B cell (primary cell): Measurements from ENCODE around the gene SLC38A10. TPM values are rescaled to one million over a fixed set of nuclear protein-coding genes. Genes with fewer than 3 reads are reported as not detected.

Source experiments
- ATAC-seq: fragments of 200-7000 bp; cut with Tn5 transposase; one replicate; pipeline ENCODE4 v1.10.0; 2021; ENCODE audit warnings: low read depth, mild to moderate bottlenecking, moderate number of reproducible peaks, moderate library complexity
- CTCF ChIA-PET: fragments of 350-600 bp; sonication (Branson Sonifier 250); formaldehyde crosslinking; loops from one replicate; lab custom pipeline; 2021; ENCODE audit warnings: antibody characterized with exemption, inconsistent platforms; lab: Charles Lee
- POLR2A ChIA-PET: fragments of 350-600 bp; sonication (Branson Sonifier 250); formaldehyde crosslinking; loops from one replicate; lab custom pipeline; 2021; ENCODE audit warnings: antibody characterized with exemption; lab: Charles Lee
- DNase-seq: peaks from one replicate; pipeline ENCODE4 v3.0.0; 2013
- H2AFZ ChIP-seq: 2 replicates; pipeline ENCODE4 v1.6.1; 2012; ENCODE audit warnings: mild to moderate bottlenecking, low read depth, low read length; ENCODE audit not compliant: insufficient read depth, poor library complexity, severe bottlenecking
- H3K27ac ChIP-seq, 2 donors: 1 replicate in 1 of 2; 2 replicates in 1 of 2; pipeline ENCODE4 v1.5.1; 2012 to 2013; ENCODE audit warnings: low read length in 2 of 2, mild to moderate bottlenecking in 2 of 2, moderate library complexity in 1 of 2
- H3K27me3 ChIP-seq, 4 experiments: fragments of 200-600 bp in 1 of 4; sonication (generic) in 1 of 4; replicated peaks in 1 of 4; 1 replicate in 2 of 4; 2 replicates in 2 of 4; pipeline versions ENCODE4 v1.6.1 to v1.7.0; 2013 to 2016; ENCODE audit warnings: low read length in 3 of 4, mild to moderate bottlenecking in 2 of 4, mixed read lengths in 1 of 4, moderate library complexity in 1 of 4; ENCODE audit not compliant: insufficient read depth in 4 of 4, control insufficient read depth in 3 of 4; ENCODE audit errors: control extremely low read depth in 1 of 4
- H3K36me3 ChIP-seq, 2 experiments: replicated peaks in 1 of 2; 1 replicate in 1 of 2; 2 replicates in 1 of 2; pipeline versions ENCODE4 v1.6.1 to v1.7.1; 2013; ENCODE audit warnings: low read length in 1 of 2; ENCODE audit not compliant: insufficient read depth in 2 of 2, control insufficient read depth in 1 of 2; ENCODE audit errors: control extremely low read depth in 1 of 2, extremely low read depth in 1 of 2
- H3K4me1 ChIP-seq, 2 donors: fragments of 200-600 bp in 1 of 2; sonication (generic) in 1 of 2; 1 replicate in 1 of 2; 2 replicates in 1 of 2; pipeline versions ENCODE4 v1.5.1 to v1.6.1; 2013 to 2017; ENCODE audit warnings: low read length in 2 of 2; ENCODE audit not compliant: control insufficient read depth in 2 of 2, insufficient read depth in 2 of 2
- H3K4me2 ChIP-seq: replicated peaks from 2 replicates; pipeline ENCODE3; 2012; ENCODE audit warnings: mild to moderate bottlenecking, low read depth, low read length; ENCODE audit not compliant: poor library complexity, severe bottlenecking
- H3K4me3 ChIP-seq, 5 experiments: fragments of 200-600 bp in 1 of 5; sonication (generic) in 1 of 5; 1 replicate in 3 of 5; 2 replicates in 2 of 5; pipeline versions ENCODE4 v1.5.1 to v1.7.0; 2011 to 2016; ENCODE audit warnings: low read length in 4 of 5, mild to moderate bottlenecking in 4 of 5, low read depth in 2 of 5, control low read depth in 1 of 5, moderate library complexity in 1 of 5; ENCODE audit not compliant: insufficient read depth in 1 of 5; ENCODE audit errors: control extremely low read depth in 1 of 5, extremely low read depth in 1 of 5
- H3K79me2 ChIP-seq: fragments of 200-600 bp; sonication (generic); one replicate; pipeline ENCODE4 v1.6.0; 2016; ENCODE audit warnings: low read length; ENCODE audit not compliant: control insufficient read depth, insufficient read depth
- H3K9ac ChIP-seq: fragments of 200-600 bp; sonication (generic); 2 replicates; pipeline ENCODE4 v1.6.1; 2017; ENCODE audit warnings: mild to moderate bottlenecking, low read length, moderate library complexity
- H3K9me3 ChIP-seq, 3 donors: one replicate each; pipeline versions ENCODE4 v1.6.1 to v1.7.1; 2013; ENCODE audit warnings: low read length in 2 of 3; ENCODE audit not compliant: control insufficient read depth in 2 of 3, insufficient read depth in 1 of 3; ENCODE audit errors: control extremely low read depth in 1 of 3
- H4K20me1 ChIP-seq: 2 replicates; pipeline ENCODE4 v1.6.0; 2012; ENCODE audit warnings: mild to moderate bottlenecking, low read length; ENCODE audit not compliant: insufficient read depth, control insufficient read depth, poor library complexity, severe bottlenecking
- H3K27ac Mint-ChIP-seq: one replicate; pipeline ENCODE4 v1.8.0; 2021; ENCODE audit warnings: mixed read lengths
- H3K27me3 Mint-ChIP-seq: one replicate; pipeline ENCODE4 v1.8.0; 2021; ENCODE audit warnings: mixed read lengths
- H3K4me1 Mint-ChIP-seq: one replicate; pipeline ENCODE4 v1.8.0; 2021; ENCODE audit warnings: mixed read lengths
- H3K4me3 Mint-ChIP-seq: one replicate; pipeline ENCODE4 v1.8.0; 2021; ENCODE audit warnings: mixed read lengths
- H3K9me3 Mint-ChIP-seq: one replicate; pipeline ENCODE4 v1.8.0; 2022; ENCODE audit warnings: mixed read lengths; ENCODE audit not compliant: insufficient read depth
- EZH2 ChIP-seq: IDR thresholded peaks from 2 replicates; pipeline ENCODE4 v1.6.1; 2012; ENCODE audit warnings: borderline replicate concordance, low read depth, mild to moderate bottlenecking, moderate library complexity, low read length; ENCODE audit not compliant: insufficient read depth, poor library complexity, severe bottlenecking
- WGBS: methylation state at CpG from one replicate; pipeline ENCODE4 v1.1.5; 2013; ENCODE audit warnings: missing lambda C conversion rate; ENCODE audit not compliant: insufficient coverage; 5-methylcytosine and 5-hydroxymethylcytosine counted together
- intact Hi-C: fragments of 100-400 bp; cut with micrococcal nuclease; formaldehyde crosslinking; loops from one replicate; pipeline ENCODE4 v1.10.0; 2022
- polyA plus RNA-seq: library from polyadenylated mRNA; depleted of rRNA; stranded (reverse); fragments of >200 nt; gene quantifications from 2 replicates; pipeline ENCODE4 v1.2.3, GENCODE V29; 2012
- total RNA-seq, 2 donors: library from RNA; stranded (reverse); fragments of 120-200 nt in 1 of 2; gene quantifications; 1 replicate in 1 of 2; 2 replicates in 1 of 2; pipeline versions ENCODE4 v1.2.3 to v1.2.4, GENCODE V29; 2013 to 2022
- TF ChIP-seq, protein P1 (sequence below): fragments of 200-600 bp; IDR thresholded peaks from one replicate; pipeline ENCODE4 v1.8.0; 2022; ENCODE audit warnings: antibody characterized with exemption, mild to moderate bottlenecking

Gene SLC38A10
- total and polyA plus RNA-seq, 2 donors (not counting 1 experiment from before 2014, with no cell fraction given) = 76.1 to 104 TPM

DNA sequence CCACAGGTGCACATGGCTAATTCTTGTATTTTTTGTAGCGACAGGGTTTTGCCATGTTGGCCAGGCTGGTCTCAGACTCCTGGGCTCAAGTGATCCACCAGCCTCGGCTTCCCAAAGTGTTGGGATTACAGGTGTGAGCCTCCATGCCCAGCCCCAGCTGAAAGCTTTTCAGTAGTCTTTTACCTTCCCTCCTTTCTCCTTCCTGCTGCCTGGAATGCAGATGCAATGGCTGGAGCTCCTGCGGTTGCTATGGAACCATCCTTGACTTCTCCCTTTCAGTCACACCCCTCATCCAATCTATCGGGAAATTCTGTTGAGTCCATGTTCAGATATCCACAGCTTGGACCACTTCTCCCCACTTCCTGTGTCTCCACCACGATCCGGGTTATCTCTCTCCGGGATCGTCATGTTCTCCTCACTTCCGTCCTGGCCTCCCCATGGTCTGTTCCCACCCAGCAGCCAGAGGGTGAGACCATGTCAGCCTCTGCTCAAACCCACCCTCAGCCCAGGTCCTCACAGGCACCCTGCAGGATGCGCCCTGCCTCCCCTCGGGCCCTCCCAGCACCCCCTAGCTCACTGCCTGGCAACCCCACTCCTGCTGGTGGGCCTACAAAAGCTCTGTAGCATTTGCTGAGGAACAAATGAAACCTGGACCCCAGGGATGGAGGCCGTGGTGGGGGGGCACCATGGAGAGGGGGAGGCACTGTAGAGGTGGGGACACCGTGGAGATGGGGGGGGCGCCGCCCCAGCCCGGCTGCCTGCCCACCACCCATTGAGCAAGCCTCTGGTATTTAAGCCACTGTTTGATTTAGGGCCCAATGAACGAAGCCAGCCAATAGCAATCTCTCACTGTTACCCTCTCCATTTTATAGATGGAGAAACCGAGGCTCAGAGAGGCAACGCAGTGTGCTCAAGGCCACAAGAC, 12.8 kb upstream of the SLC38A10 start:
- H3K27ac ChIP-seq = no peak overlapping the region
- peaks cover 6 to 8% of the 10 kb centered on the region in 2 donors for H3K4me1 ChIP-seq
- ATAC-seq = no peak
- no peak overlapping the region for H3K27ac Mint-ChIP-seq
- CTCF ChIA-PET = no interaction called here
- DNase-seq = no peak
- no peaks in the 10 kb centered on the region for H3K79me2 ChIP-seq
- intact Hi-C loops = no loop called here
- TF ChIP-seq EZH2 = no peak
- TF ChIP-seq, protein P1, sequence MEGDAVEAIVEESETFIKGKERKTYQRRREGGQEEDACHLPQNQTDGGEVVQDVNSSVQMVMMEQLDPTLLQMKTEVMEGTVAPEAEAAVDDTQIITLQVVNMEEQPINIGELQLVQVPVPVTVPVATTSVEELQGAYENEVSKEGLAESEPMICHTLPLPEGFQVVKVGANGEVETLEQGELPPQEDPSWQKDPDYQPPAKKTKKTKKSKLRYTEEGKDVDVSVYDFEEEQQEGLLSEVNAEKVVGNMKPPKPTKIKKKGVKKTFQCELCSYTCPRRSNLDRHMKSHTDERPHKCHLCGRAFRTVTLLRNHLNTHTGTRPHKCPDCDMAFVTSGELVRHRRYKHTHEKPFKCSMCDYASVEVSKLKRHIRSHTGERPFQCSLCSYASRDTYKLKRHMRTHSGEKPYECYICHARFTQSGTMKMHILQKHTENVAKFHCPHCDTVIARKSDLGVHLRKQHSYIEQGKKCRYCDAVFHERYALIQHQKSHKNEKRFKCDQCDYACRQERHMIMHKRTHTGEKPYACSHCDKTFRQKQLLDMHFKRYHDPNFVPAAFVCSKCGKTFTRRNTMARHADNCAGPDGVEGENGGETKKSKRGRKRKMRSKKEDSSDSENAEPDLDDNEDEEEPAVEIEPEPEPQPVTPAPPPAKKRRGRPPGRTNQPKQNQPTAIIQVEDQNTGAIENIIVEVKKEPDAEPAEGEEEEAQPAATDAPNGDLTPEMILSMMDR = no peak
- no peaks in the 10 kb centered on the region for H3K36me3 ChIP-seq
- H3K4me1 Mint-ChIP-seq = peaks cover 7% of the 10 kb centered on the region
- no peak overlapping the region for H2AFZ ChIP-seq
- no peaks in the 10 kb centered on the region for H4K20me1 ChIP-seq
- no peak overlapping the region for H3K9ac ChIP-seq
- POLR2A ChIA-PET = no interaction called here
- H3K4me3 Mint-ChIP-seq = no peak overlapping the region
- H3K27me3 ChIP-seq = peaks cover 0 to 11% (median 4%) of the 10 kb centered on the region in 4 experiments
- H3K9me3 ChIP-seq = no peaks in the 10 kb centered on the region
- H3K4me2 ChIP-seq = no peak overlapping the region
- no peak overlapping the region for H3K4me3 ChIP-seq
- no peaks in the 10 kb centered on the region for H3K9me3 Mint-ChIP-seq
- WGBS = 89% methylated on average over 14 of the region's 19 CpGs
- H3K27me3 Mint-ChIP-seq = peaks cover 11% of the 10 kb centered on the region

DNA sequence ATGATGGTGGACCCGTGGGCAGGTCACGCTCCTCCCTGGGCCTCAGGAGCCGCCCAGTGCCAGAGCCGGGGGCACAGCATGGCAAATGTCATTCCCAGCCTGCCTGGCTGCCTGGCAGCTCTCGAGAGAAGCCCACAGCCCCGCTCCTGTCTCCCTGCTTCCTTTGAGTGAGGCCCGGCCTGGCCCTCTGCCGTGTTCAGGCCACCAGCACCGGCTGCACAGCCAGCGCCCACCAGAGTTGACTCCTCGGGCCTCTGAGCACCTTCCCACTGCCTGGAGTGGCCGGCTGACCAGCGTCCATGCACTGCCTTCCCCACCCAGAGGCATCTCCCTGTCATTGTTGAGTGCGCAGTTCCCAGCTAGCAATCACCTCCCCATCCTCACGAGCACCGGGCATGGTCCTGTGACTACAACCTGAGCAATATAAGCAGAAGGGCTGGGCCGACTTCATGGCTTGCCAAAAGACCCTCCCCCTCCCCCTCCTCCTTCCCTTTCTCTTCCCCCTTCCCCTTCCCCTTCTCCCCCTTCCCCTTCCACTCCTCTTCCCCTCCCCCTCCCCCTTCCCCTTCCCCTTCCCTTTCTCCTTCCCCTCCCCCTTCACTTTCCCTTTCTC, 11.9 kb upstream of the SLC38A10 start:
- ChIA-PET POLR2A (no interaction called here), CTCF (no interaction called here)
- intact Hi-C loops = no loop called here
- H3K27me3 ChIP-seq = peaks cover 0 to 11% (median 4%) of the 10 kb centered on the region in 4 experiments
- H3K4me1 ChIP-seq = peaks cover 6 to 8% of the 10 kb centered on the region in 2 donors
- H3K4me2 ChIP-seq = no peak overlapping the region
- 88% methylated on average over 14 of the region's 17 CpGs for WGBS
- no peak overlapping the region for H2AFZ ChIP-seq
- TF ChIP-seq, protein P1 = no peak
- no peak for TF ChIP-seq EZH2
- no peaks in the 10 kb centered on the region for H3K79me2 ChIP-seq
- no peak overlapping the region for H3K9ac ChIP-seq
- H3K36me3 ChIP-seq = no peaks in the 10 kb centered on the region
- no peaks in the 10 kb centered on the region for H3K9me3 ChIP-seq
- no peak overlapping the region for H3K27ac ChIP-seq
- no peak for DNase-seq
- no peak for ATAC-seq
- H4K20me1 ChIP-seq = no peaks in the 10 kb centered on the region
- Mint-ChIP-seq H3K4me3 (no peak overlapping the region), H3K9me3 (no peaks in the 10 kb centered on the region), H3K27me3 (peaks cover 11% of the 10 kb centered on the region), H3K4me1 (peaks cover 7% of the 10 kb centered on the region), H3K27ac (no peak overlapping the region)
- H3K4me3 ChIP-seq = no peak overlapping the region
